ENCODE measurements around the gene ABHD6. TPM values are rescaled to one million over a fixed set of nuclear protein-coding genes. Genes with fewer than 3 reads are reported as not detected.
"Not testable (repeated sequence)": the region's sequence is repeated elsewhere in the genome, so short reads cannot be mapped to it uniquely, and the experiment has no call there.

ABHD6 gene
- total RNA-seq, 1 donor from 2014 or later: 3.0 TPM

DNA sequence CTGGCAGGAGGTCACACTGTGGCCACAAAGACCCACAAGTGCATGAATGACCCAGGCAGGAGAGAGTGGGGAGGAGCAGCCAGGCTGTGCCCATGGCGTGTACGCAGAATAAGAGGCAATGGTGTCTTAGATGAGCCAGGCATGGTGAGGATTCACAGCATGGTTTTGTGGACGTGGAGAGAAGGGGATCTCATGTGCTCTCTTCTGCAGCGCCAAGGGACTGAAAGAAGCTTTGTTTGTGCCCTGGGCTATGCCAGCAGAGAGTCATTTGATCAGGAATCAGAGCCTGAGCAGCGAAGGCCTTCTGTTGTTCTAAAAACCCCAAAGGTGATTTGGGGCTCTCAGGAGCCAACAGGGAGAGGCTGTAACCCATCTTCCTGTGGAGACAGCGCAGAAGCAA, 49.8 kb downstream of the ABHD6 start:
- DNase-seq (ENCODE audit: low spot score): no peak
- peaks cover 1% of the 10 kb centered on the region for H3K27me3 Mint-ChIP-seq (ENCODE audit: unreplicated experiment)
- H3K36me3 Mint-ChIP-seq (ENCODE audit: low read depth, unreplicated experiment): peaks cover 15% of the 10 kb centered on the region
- H3K4me1 Mint-ChIP-seq (ENCODE audit: unreplicated experiment): no peaks in the 10 kb centered on the region
- H3K9me3 Mint-ChIP-seq (ENCODE audit: unreplicated experiment): no peaks in the 10 kb centered on the region
- TF ChIP-seq, protein P1, sequence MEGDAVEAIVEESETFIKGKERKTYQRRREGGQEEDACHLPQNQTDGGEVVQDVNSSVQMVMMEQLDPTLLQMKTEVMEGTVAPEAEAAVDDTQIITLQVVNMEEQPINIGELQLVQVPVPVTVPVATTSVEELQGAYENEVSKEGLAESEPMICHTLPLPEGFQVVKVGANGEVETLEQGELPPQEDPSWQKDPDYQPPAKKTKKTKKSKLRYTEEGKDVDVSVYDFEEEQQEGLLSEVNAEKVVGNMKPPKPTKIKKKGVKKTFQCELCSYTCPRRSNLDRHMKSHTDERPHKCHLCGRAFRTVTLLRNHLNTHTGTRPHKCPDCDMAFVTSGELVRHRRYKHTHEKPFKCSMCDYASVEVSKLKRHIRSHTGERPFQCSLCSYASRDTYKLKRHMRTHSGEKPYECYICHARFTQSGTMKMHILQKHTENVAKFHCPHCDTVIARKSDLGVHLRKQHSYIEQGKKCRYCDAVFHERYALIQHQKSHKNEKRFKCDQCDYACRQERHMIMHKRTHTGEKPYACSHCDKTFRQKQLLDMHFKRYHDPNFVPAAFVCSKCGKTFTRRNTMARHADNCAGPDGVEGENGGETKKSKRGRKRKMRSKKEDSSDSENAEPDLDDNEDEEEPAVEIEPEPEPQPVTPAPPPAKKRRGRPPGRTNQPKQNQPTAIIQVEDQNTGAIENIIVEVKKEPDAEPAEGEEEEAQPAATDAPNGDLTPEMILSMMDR (IDR thresholded peaks at IDR 0.05; ENCODE audit: unreplicated experiment): no peak
- H3K27ac Mint-ChIP-seq (ENCODE audit: unreplicated experiment): no peak overlapping the region
- no peak overlapping the region for H3K4me3 Mint-ChIP-seq (ENCODE audit: unreplicated experiment)

DNA sequence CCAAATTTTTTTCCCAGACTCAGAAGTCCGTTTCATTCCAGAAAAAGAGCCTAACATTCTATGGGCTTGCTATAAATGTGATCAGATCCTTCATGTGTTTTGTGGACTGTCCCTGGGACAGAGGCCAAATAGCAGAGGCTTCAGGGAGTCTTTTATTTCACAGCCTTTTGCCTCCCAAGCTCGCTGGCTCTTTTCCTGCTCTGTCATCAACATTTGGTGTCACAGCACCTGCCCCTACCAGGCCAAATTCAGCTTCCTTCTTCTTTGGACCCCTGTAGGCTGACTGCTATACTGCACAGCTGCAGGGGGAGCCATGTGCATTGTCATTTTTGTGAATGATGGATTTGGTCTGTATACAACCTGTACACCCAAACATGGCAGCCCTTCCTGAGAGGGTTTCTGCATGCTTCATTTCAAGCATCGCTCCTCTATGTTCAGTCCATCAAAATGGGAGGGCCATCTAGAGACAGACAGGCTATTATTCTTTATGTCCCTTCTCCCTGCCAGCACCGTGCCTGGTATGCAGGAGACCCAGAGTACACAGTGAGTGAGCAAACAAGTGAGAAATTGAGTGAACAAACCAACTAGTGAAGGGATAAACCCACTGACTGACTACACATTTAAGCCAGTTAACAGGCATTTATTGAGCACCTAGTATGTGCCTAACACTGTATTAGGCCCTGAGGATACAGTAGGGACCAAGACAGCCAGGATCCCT, 50.6 kb downstream of the ABHD6 start:
- TF ChIP-seq, protein P1 (IDR thresholded peaks at IDR 0.05; ENCODE audit: unreplicated experiment): no peak
- no peak for DNase-seq (ENCODE audit: low spot score)
- Mint-ChIP-seq H3K27ac (ENCODE audit: unreplicated experiment) (no peak overlapping the region), H3K4me1 (ENCODE audit: unreplicated experiment) (no peaks in the 10 kb centered on the region), H3K36me3 (ENCODE audit: low read depth, unreplicated experiment) (peaks cover 15% of the 10 kb centered on the region), H3K4me3 (ENCODE audit: unreplicated experiment) (no peak overlapping the region), H3K27me3 (ENCODE audit: unreplicated experiment) (peaks cover 1% of the 10 kb centered on the region), H3K9me3 (ENCODE audit: unreplicated experiment) (no peaks in the 10 kb centered on the region)

DNA sequence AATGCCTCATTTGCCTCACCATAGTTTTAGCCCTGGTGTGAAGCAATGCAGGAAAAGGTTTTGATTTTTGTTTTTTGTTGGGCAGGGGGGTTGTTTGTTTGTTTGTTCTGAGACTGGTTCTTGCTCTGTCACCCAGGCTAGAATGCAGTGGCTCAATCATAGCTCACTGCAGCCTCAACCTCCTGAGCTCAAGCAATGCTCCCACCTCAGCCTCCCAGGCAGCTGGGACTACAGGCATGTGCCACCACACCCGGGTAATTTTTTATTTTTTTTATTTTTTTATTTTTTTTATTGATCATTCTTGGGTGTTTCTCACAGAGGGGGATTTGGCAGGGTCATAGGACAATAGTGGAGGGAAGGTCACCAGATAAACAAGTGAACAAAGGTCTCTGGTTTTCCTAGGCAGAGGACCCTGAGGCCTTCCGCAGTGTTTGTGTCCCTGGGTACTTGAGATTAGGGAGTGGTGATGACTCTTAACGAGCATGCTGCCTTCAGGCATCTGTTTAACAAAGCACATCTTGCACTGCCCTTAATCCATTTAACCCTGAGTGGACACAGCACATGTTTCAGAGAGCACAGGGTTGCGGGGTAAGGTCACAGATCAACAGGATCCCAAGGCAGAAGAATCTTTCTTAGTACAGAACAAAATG, 51.5 kb downstream of the ABHD6 start:
- H3K27me3 Mint-ChIP-seq (ENCODE audit: unreplicated experiment); DNase-seq (ENCODE audit: low spot score); H3K4me1 Mint-ChIP-seq (ENCODE audit: unreplicated experiment); H3K4me3 Mint-ChIP-seq (ENCODE audit: unreplicated experiment); H3K9me3 Mint-ChIP-seq (ENCODE audit: unreplicated experiment): not testable (repeated sequence)
- peaks cover 20% of the 10 kb centered on the region for H3K36me3 Mint-ChIP-seq (ENCODE audit: low read depth, unreplicated experiment)
- H3K27ac Mint-ChIP-seq (ENCODE audit: unreplicated experiment): peak overlapping the region; percentile 30

DNA sequence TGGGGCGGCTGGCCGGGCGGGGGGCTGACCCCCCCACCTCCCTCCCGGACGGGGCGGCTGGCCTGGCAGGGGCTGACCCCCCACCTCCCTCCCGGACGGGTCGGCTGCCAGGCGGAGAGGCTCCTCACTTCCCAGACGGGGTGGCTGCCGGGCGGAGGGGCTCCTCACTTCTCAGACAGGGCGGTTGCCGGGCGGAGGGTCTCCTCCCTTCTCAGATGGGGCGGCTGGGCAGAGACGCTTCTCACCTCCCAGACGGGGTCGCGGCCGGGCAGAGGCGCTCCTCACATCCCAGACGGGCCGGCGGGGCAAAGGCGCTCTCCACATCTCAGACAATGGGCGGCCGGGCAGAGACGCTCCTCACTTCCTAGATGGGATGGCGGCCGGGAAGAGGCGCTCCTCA, 52.9 kb downstream of the ABHD6 start:
- not testable (repeated sequence) for H3K27me3 Mint-ChIP-seq (ENCODE audit: unreplicated experiment); H3K9me3 Mint-ChIP-seq (ENCODE audit: unreplicated experiment); H3K4me3 Mint-ChIP-seq (ENCODE audit: unreplicated experiment); H3K4me1 Mint-ChIP-seq (ENCODE audit: unreplicated experiment); DNase-seq (ENCODE audit: low spot score); H3K27ac Mint-ChIP-seq (ENCODE audit: unreplicated experiment)
- peaks cover 13% of the 10 kb centered on the region for H3K36me3 Mint-ChIP-seq (ENCODE audit: low read depth, unreplicated experiment)

DNA sequence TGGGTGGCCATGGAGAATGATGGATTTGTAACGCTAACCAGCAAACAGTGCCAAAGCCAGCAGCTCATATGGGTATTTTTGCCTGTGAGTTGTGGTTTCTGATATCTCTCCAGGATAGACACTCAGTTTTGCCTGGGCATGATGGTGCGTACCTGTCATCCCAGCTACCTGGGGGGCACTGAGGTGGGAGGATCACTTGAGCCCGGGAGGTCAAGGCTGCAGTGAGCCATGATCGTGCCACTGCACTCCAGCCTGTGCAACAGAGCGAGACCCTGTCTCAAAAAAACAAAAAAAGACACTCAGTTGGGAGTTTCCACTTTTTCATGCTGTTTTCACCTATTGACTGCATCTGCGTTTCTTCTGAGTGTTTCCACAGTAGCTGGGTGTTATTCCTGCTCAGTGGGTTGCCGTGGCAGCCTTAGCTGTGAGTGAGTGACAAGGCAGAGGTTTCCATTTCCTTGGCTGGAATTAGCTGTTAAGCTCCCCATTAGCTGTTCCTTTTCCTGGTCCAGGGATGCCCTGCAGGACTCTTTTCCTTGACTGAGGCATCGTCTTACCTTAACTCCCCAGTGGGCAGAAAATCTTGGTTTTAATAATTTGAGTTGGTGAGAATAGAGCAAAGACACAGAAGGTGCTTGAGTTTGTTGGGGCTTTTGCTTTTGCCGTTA, 54.2 kb downstream of the ABHD6 start:
- peak; percentile 18 for DNase-seq (ENCODE audit: low spot score)
- Mint-ChIP-seq H3K4me1 (ENCODE audit: unreplicated experiment) (peaks cover 6% of the 10 kb centered on the region), H3K36me3 (ENCODE audit: low read depth, unreplicated experiment) (peaks cover 13% of the 10 kb centered on the region), H3K4me3 (ENCODE audit: unreplicated experiment) (no peak overlapping the region), H3K27me3 (ENCODE audit: unreplicated experiment) (peaks cover 3% of the 10 kb centered on the region), H3K9me3 (ENCODE audit: unreplicated experiment) (no peaks in the 10 kb centered on the region), H3K27ac (ENCODE audit: unreplicated experiment) (peak overlapping the region; percentile 64)
- TF ChIP-seq, protein P1 (IDR thresholded peaks at IDR 0.05; ENCODE audit: unreplicated experiment): no peak
